Neural progenitor cell (in vitro differentiated cells): ENCODE measurements around the gene JPH3. TPM values are rescaled to one million over a fixed set of nuclear protein-coding genes. Genes with fewer than 3 reads are reported as not detected.
A peak's percentile ranks its signal among the peaks of the same experiment; 100 is the strongest.

ENCODE experiments used
- DNase-seq: peaks from one replicate; pipeline ENCODE4 v3.0.0-alpha.2; 2016; ENCODE audit warnings: low spot score
- H2AFZ ChIP-seq: fragments of 200-600 bp; sonication (generic); replicated peaks from 2 replicates; pipeline ENCODE4 v1.6.1; 2016; ENCODE audit warnings: antibody characterized with exemption
- H3F3A ChIP-seq: fragments of 200-600 bp; sonication (generic); 2 replicates; pipeline ENCODE4 v1.6.1; 2016; ENCODE audit warnings: antibody characterized with exemption, low read depth
- H3K27ac ChIP-seq: fragments of 200-600 bp; sonication (generic); 2 replicates; pipeline ENCODE4 v1.5.1; 2016; ENCODE audit warnings: mild to moderate bottlenecking
- H3K27me3 ChIP-seq: fragments of 200-600 bp; sonication (generic); 2 replicates; pipeline ENCODE4 v1.6.1; 2016; ENCODE audit warnings: mild to moderate bottlenecking, moderate library complexity
- H3K36me3 ChIP-seq: fragments of 200-600 bp; sonication (generic); 2 replicates; pipeline ENCODE4 v1.5.1; 2016
- H3K4me1 ChIP-seq: fragments of 200-600 bp; sonication (generic); 2 replicates; pipeline ENCODE4 v1.6.1; 2016; ENCODE audit warnings: mixed run types
- H3K4me2 ChIP-seq: fragments of 200-600 bp; sonication (generic); 2 replicates; pipeline ENCODE4 v1.6.1; 2016
- H3K4me3 ChIP-seq: fragments of 200-600 bp; sonication (generic); 2 replicates; pipeline ENCODE4 v1.5.1; 2016
- H3K79me2 ChIP-seq: fragments of 200-600 bp; sonication (generic); 2 replicates; pipeline ENCODE4 v1.6.1; 2016; ENCODE audit warnings: low read depth
- H3K9ac ChIP-seq: fragments of 200-600 bp; sonication (generic); 2 replicates; pipeline ENCODE4 v1.6.1; 2016
- H3K9me3 ChIP-seq: fragments of 200-600 bp; sonication (generic); 2 replicates; pipeline ENCODE4 v1.5.1; 2016; ENCODE audit warnings: low read depth
- H4K20me1 ChIP-seq: fragments of 200-600 bp; sonication (generic); 2 replicates; pipeline ENCODE4 v1.6.1; 2016; ENCODE audit warnings: low read depth
- H3K27ac Mint-ChIP-seq: 3 replicates; pipeline ENCODE4 v1.8.0; 2021; ENCODE audit warnings: mixed read lengths
- H3K27me3 Mint-ChIP-seq: 2 replicates; pipeline ENCODE4 v1.8.0; 2022; ENCODE audit warnings: low read depth, mild to moderate bottlenecking, inconsistent platforms, moderate library complexity, mixed read lengths; ENCODE audit not compliant: insufficient read depth
- H3K36me3 Mint-ChIP-seq: 3 replicates; pipeline ENCODE4 v1.8.0; 2021; ENCODE audit warnings: mixed read lengths
- H3K4me1 Mint-ChIP-seq: 3 replicates; pipeline ENCODE4 v1.8.0; 2021; ENCODE audit warnings: mixed read lengths
- H3K4me3 Mint-ChIP-seq: 3 replicates; pipeline ENCODE4 v1.8.0; 2021; ENCODE audit warnings: mild to moderate bottlenecking, moderate library complexity, mixed read lengths
- H3K9me3 Mint-ChIP-seq: 3 replicates; pipeline ENCODE4 v1.8.0; 2020; ENCODE audit warnings: mixed read lengths
- EZH2 ChIP-seq: fragments of 200-600 bp; sonication (generic); IDR thresholded peaks from 2 replicates; pipeline ENCODE4 v1.6.1; 2017; ENCODE audit warnings: antibody characterized with exemption, mild to moderate bottlenecking, moderate library complexity
- EZH2phosphoT487 ChIP-seq: fragments of 200-600 bp; sonication (generic); IDR thresholded peaks from 2 replicates; pipeline ENCODE4 v1.6.1; 2017; ENCODE audit warnings: antibody characterized with exemption
- total RNA-seq: library from RNA; depleted of rRNA; stranded (reverse); fragments of >200 nt; gene quantifications from 2 replicates; pipeline ENCODE4 v1.2.3, GENCODE V29; 2015; ENCODE audit warnings: low replicate concordance
- TF ChIP-seq, protein P1 (sequence below): fragments of 200-600 bp; sonication (generic); IDR thresholded peaks from 2 replicates; pipeline ENCODE4 v1.5.1; 2017; ENCODE audit warnings: antibody characterized with exemption, mild to moderate bottlenecking

JPH3 gene
- total RNA-seq, 1 donor from 2014 or later, result 7.1 TPM

GRCh38 chr16:87559945-87560344 lies 42.4 kb upstream of the JPH3 start:
- no peaks in the 10 kb centered on the region for H3K9me3 ChIP-seq
- H3K4me1 ChIP-seq, result peaks cover 11% of the 10 kb centered on the region
- Mint-ChIP-seq H3K27me3 (peaks cover 21% of the 10 kb centered on the region), H3K4me1 (peaks cover 20% of the 10 kb centered on the region), H3K9me3 (peaks cover 14% of the 10 kb centered on the region), H3K4me3 (no peak overlapping the region), H3K36me3 (no peaks in the 10 kb centered on the region), H3K27ac (no peak overlapping the region)
- no peaks in the 10 kb centered on the region for H3K27me3 ChIP-seq
- no peak overlapping the region for H3K4me2 ChIP-seq
- no peaks in the 10 kb centered on the region for H3K79me2 ChIP-seq
- H2AFZ ChIP-seq, result no peak overlapping the region
- no peak overlapping the region for H3K27ac ChIP-seq
- H3K9ac ChIP-seq, result no peak overlapping the region
- peaks cover 4% of the 10 kb centered on the region for H3F3A ChIP-seq
- TF ChIP-seq EZH2 (no peak), EZH2phosphoT487 (no peak)
- TF ChIP-seq, protein P1, sequence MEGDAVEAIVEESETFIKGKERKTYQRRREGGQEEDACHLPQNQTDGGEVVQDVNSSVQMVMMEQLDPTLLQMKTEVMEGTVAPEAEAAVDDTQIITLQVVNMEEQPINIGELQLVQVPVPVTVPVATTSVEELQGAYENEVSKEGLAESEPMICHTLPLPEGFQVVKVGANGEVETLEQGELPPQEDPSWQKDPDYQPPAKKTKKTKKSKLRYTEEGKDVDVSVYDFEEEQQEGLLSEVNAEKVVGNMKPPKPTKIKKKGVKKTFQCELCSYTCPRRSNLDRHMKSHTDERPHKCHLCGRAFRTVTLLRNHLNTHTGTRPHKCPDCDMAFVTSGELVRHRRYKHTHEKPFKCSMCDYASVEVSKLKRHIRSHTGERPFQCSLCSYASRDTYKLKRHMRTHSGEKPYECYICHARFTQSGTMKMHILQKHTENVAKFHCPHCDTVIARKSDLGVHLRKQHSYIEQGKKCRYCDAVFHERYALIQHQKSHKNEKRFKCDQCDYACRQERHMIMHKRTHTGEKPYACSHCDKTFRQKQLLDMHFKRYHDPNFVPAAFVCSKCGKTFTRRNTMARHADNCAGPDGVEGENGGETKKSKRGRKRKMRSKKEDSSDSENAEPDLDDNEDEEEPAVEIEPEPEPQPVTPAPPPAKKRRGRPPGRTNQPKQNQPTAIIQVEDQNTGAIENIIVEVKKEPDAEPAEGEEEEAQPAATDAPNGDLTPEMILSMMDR, result no peak
- DNase-seq, result peak; percentile 48
- H3K36me3 ChIP-seq, result no peaks in the 10 kb centered on the region
- H4K20me1 ChIP-seq, result no peaks in the 10 kb centered on the region
- H3K4me3 ChIP-seq, result no peak overlapping the region

- H3K4me3 Mint-ChIP-seq, result peak overlapping the region; percentile 43
- Histone ChIP-seq H3K9me3 (no peaks in the 10 kb centered on the region), H3K27ac (no peak overlapping the region), H3K9ac (no peak overlapping the region), H4K20me1 (no peaks in the 10 kb centered on the region), H2AFZ (no peak overlapping the region), H3K4me2 (no peak overlapping the region), H3F3A (peaks cover 4% of the 10 kb centered on the region), H3K4me3 (no peak overlapping the region), H3K36me3 (no peaks in the 10 kb centered on the region), H3K27me3 (no peaks in the 10 kb centered on the region), H3K79me2 (no peaks in the 10 kb centered on the region), H3K4me1 (peaks cover 11% of the 10 kb centered on the region)
- no peaks in the 10 kb centered on the region for H3K36me3 Mint-ChIP-seq
- H3K9me3 Mint-ChIP-seq, result peaks cover 14% of the 10 kb centered on the region
- no peak for TF ChIP-seq EZH2phosphoT487
- no peak for TF ChIP-seq EZH2
- TF ChIP-seq, protein P1, result no peak
- DNase-seq, result no peak
- H3K27me3 Mint-ChIP-seq, result peaks cover 21% of the 10 kb centered on the region
- H3K27ac Mint-ChIP-seq, result no peak overlapping the region
- H3K4me1 Mint-ChIP-seq, result peaks cover 20% of the 10 kb centered on the region
These were observed 41.7 kb upstream of the JPH3 start for GRCh38 chr16:87560428-87561199.

DNA sequence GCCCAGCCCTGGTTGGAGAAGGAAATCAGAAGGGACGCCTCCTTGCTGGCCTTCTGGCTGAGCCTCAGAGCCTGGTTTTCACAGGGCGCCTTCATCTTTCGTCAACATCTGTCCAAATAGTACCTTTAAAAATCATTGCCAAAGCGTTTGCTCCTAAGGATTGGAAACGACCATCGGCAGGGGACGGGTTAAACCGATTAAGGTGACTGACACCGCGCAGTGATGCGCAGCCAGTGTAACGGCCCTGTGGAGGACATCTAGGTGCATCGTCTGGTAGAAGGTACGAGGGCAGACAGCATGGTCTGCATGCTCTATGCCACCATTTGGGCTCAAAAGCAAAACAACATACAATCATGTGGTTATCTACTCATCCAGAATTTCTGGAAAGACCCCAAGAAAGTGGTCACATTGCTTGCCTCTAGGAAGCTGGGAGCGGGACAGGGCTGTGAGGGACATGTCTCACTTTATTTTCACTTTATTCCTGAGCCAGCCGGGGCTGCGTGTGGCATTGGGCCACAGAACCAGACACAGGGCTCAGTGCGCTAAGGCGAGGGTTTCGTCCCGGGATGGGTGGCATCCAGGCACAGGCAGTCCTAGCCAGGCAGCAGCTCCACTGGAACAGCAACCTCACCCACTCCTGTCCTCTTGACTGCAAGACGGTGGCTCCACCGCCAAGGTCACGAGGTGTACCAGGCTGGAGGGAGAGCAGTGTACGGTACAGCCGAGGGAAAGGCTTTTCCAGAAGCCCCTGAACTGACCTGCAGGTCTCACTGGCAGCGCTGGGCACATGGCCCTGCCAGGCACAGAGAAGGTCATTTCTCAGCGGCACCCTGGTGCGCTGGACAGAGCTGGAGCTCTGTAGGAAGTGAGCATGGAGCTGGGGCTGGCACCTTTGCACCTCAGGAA lies 40.9 kb upstream of the JPH3 start:
- Mint-ChIP-seq H3K9me3 (peaks cover 14% of the 10 kb centered on the region), H3K27me3 (peaks cover 19% of the 10 kb centered on the region), H3K36me3 (no peaks in the 10 kb centered on the region), H3K4me1 (peaks cover 18% of the 10 kb centered on the region), H3K4me3 (no peak overlapping the region), H3K27ac (no peak overlapping the region)
- no peak for TF ChIP-seq EZH2
- no peak for TF ChIP-seq EZH2phosphoT487
- TF ChIP-seq, protein P1, result no peak
- Histone ChIP-seq H3K4me3 (no peak overlapping the region), H3K27ac (no peak overlapping the region), H3K4me1 (peaks cover 8% of the 10 kb centered on the region), H3K79me2 (no peaks in the 10 kb centered on the region), H3K27me3 (no peaks in the 10 kb centered on the region), H3K9ac (no peak overlapping the region), H3K4me2 (no peak overlapping the region), H4K20me1 (no peaks in the 10 kb centered on the region), H3K36me3 (no peaks in the 10 kb centered on the region), H3K9me3 (no peaks in the 10 kb centered on the region), H3F3A (peaks cover 4% of the 10 kb centered on the region), H2AFZ (no peak overlapping the region)
- DNase-seq, result no peak
